ENCODE results near the gene OPRM1.

DNA sequence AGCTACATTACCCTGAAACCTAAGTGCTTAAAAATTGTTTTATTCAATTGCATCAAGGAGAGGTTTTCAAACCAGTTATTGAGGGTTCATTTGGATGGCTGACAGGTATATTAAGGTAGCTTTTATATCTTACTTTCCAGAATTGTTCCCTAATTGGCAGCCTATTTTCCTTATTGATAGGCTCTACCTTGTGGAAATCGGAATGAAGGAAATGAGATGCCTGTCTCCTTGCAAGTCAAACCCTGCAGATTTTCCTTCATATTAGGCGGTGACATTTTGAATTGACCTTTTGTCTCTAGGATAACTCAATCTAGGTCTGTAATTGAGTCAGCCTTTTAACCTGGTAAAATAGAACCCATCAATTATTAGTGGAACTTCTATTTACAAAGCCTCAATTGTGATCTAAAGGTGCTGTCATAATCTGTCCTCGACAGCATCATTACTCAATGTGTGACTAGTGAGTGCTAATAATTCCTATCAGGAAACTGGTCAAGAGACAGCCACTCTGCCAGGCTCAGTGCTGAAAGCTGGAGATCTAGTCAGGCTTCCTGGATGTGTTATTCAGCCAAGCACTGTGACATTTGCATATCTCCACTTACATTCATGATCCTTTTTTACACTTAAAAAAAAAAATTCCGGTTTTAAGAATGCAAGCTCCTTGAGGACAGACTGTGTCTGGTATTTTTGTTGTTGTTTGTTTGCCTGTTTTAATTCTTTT is 20.1 kb downstream of the OPRM1 start:
- TF ChIP-seq CTCF (IDR thresholded peaks at IDR 0.05) = no peak
- no peak for TF ChIP-seq POLR2AphosphoS5 (IDR thresholded peaks at IDR 0.05; ENCODE audit: low read depth, low read length)
- TF ChIP-seq SIN3A (IDR thresholded peaks at IDR 0.05; ENCODE audit: borderline replicate concordance, insufficient read depth, low read depth, low read length) = no peak
- TF ChIP-seq TCF7L2 (IDR thresholded peaks at IDR 0.05; ENCODE audit: low read depth, low read length) = no peak
